HEK293 (cell line): ENCODE results near the gene PDLIM7.

Source experiments
- IKZF3 ChIP-seq: fragments of 450-650 bp; IDR thresholded peaks from 2 replicates; pipeline ENCODE4 v1.5.0; 2018; ENCODE audit warnings: missing biosample characterization, mild to moderate bottlenecking, missing genetic modification characterization, moderate library complexity
- KLF1 ChIP-seq: fragments of 450-650 bp; formaldehyde crosslinking; IDR thresholded peaks from 2 replicates; pipeline ENCODE4 v1.5.1; 2016; ENCODE audit warnings: missing biosample characterization, missing genetic modification characterization
- RBAK ChIP-seq: fragments of 450-650 bp; formaldehyde crosslinking; IDR thresholded peaks from 2 replicates; pipeline ENCODE4 v1.5.1; 2016; ENCODE audit warnings: missing biosample characterization, missing genetic modification characterization
- SP3 ChIP-seq: fragments of 450-650 bp; formaldehyde crosslinking; IDR thresholded peaks from 2 replicates; pipeline ENCODE4 v1.5.1; 2016; ENCODE audit warnings: missing biosample characterization, missing genetic modification characterization
- TCF7L2 ChIP-seq: IDR thresholded peaks from 2 replicates; pipeline ENCODE4 v1.6.1; 2011; ENCODE audit warnings: low read depth, mild to moderate bottlenecking, inconsistent platforms, low read length, moderate library complexity, borderline replicate concordance
- YY1 ChIP-seq: fragments of 450-650 bp; formaldehyde crosslinking; IDR thresholded peaks from 2 replicates; pipeline ENCODE4 v1.5.1; 2018; ENCODE audit warnings: missing biosample characterization, missing genetic modification characterization
- ZBTB1 ChIP-seq: fragments of 450-650 bp; formaldehyde crosslinking; IDR thresholded peaks from 2 replicates; pipeline ENCODE4 v1.5.1; 2016; ENCODE audit warnings: missing biosample characterization, missing genetic modification characterization
- ZBTB17 ChIP-seq: fragments of 450-650 bp; formaldehyde crosslinking; IDR thresholded peaks from 2 replicates; pipeline ENCODE4 v1.5.1; 2016; ENCODE audit warnings: missing biosample characterization, missing genetic modification characterization
- ZBTB21 ChIP-seq: fragments of 450-650 bp; formaldehyde crosslinking; IDR thresholded peaks from 2 replicates; pipeline ENCODE4 v1.5.1; 2017; ENCODE audit warnings: missing biosample characterization, missing genetic modification characterization
- ZNF112 ChIP-seq: fragments of 450-650 bp; formaldehyde crosslinking; IDR thresholded peaks from 2 replicates; pipeline ENCODE4 v1.5.0; 2017; ENCODE audit warnings: missing biosample characterization, missing genetic modification characterization
- ZNF133 ChIP-seq: fragments of 450-650 bp; formaldehyde crosslinking; IDR thresholded peaks from 2 replicates; pipeline ENCODE4 v1.5.1; 2016; ENCODE audit warnings: missing biosample characterization, missing genetic modification characterization
- ZNF146 ChIP-seq: fragments of 450-650 bp; formaldehyde crosslinking; IDR thresholded peaks from 2 replicates; pipeline ENCODE4 v1.5.1; 2016; ENCODE audit warnings: missing biosample characterization, missing genetic modification characterization
- ZNF155 ChIP-seq: fragments of 450-650 bp; formaldehyde crosslinking; IDR thresholded peaks from 2 replicates; pipeline ENCODE4 v1.5.1; 2016; ENCODE audit warnings: missing biosample characterization, missing genetic modification characterization
- ZNF174 ChIP-seq: fragments of 450-650 bp; formaldehyde crosslinking; IDR thresholded peaks from 2 replicates; pipeline ENCODE4 v1.5.0; 2017; ENCODE audit warnings: missing biosample characterization, mild to moderate bottlenecking, missing genetic modification characterization
- ZNF2 ChIP-seq: fragments of 450-650 bp; formaldehyde crosslinking; IDR thresholded peaks from 2 replicates; pipeline ENCODE4 v1.5.1; 2016; ENCODE audit warnings: missing biosample characterization, missing genetic modification characterization
- ZNF266 ChIP-seq: fragments of 450-650 bp; formaldehyde crosslinking; IDR thresholded peaks from 2 replicates; pipeline ENCODE4 v1.5.1; 2016; ENCODE audit warnings: missing biosample characterization, missing genetic modification characterization, low read depth
- ZNF302 ChIP-seq: fragments of 450-650 bp; formaldehyde crosslinking; IDR thresholded peaks from 2 replicates; pipeline ENCODE4 v1.5.1; 2016; ENCODE audit warnings: missing biosample characterization, missing genetic modification characterization, low read depth
- ZNF341 ChIP-seq: fragments of 450-650 bp; formaldehyde crosslinking; IDR thresholded peaks from 2 replicates; pipeline ENCODE4; 2016; ENCODE audit warnings: low read depth, missing biosample characterization, missing genetic modification characterization
- ZNF354C ChIP-seq: fragments of 450-650 bp; formaldehyde crosslinking; IDR thresholded peaks from 2 replicates; pipeline ENCODE4 v1.5.1; 2016; ENCODE audit warnings: missing biosample characterization, missing genetic modification characterization, low read depth, borderline replicate concordance
- ZNF585B ChIP-seq: fragments of 450-650 bp; formaldehyde crosslinking; IDR thresholded peaks from 2 replicates; pipeline ENCODE4 v1.5.1; 2016; ENCODE audit warnings: missing biosample characterization, missing genetic modification characterization
- ZNF600 ChIP-seq: fragments of 450-650 bp; formaldehyde crosslinking; IDR thresholded peaks from 2 replicates; pipeline ENCODE4 v1.5.1; 2016; ENCODE audit warnings: missing biosample characterization, missing genetic modification characterization
- ZNF610 ChIP-seq: fragments of 450-650 bp; formaldehyde crosslinking; IDR thresholded peaks from 2 replicates; pipeline ENCODE4 v1.5.1; 2016; ENCODE audit warnings: missing biosample characterization, missing genetic modification characterization, borderline replicate concordance
- ZNF654 ChIP-seq: fragments of 450-650 bp; formaldehyde crosslinking; IDR thresholded peaks from 2 replicates; pipeline ENCODE4 v1.5.1; 2016; ENCODE audit warnings: low read depth, missing biosample characterization, missing genetic modification characterization
- ZNF777 ChIP-seq: fragments of 450-650 bp; formaldehyde crosslinking; IDR thresholded peaks from 2 replicates; pipeline ENCODE4 v1.5.1; 2017; ENCODE audit warnings: missing biosample characterization, missing genetic modification characterization, borderline replicate concordance
- TF ChIP-seq, protein P1 (sequence below): fragments of 450-650 bp; formaldehyde crosslinking; IDR thresholded peaks from 2 replicates; pipeline ENCODE4 v1.5.1; 2016; ENCODE audit warnings: missing biosample characterization, missing genetic modification characterization
- TF ChIP-seq, protein P2 (sequence below): IDR thresholded peaks from 2 replicates; pipeline ENCODE4 v1.6.1; 2011; ENCODE audit warnings: mild to moderate bottlenecking, low read depth, low read length, borderline replicate concordance
- TF ChIP-seq, protein P3 (sequence below): fragments of 450-650 bp; formaldehyde crosslinking; IDR thresholded peaks from 2 replicates; pipeline ENCODE4 v1.5.1; 2016; ENCODE audit warnings: missing biosample characterization, missing genetic modification characterization, borderline replicate concordance
- TF ChIP-seq, protein P4 (sequence below): fragments of 450-650 bp; formaldehyde crosslinking; IDR thresholded peaks from 2 replicates; pipeline ENCODE4 v1.5.1; 2016; ENCODE audit warnings: missing biosample characterization, missing genetic modification characterization
- TF ChIP-seq, protein P5 (sequence below): fragments of 450-650 bp; formaldehyde crosslinking; conservative IDR thresholded peaks from 2 replicates; pipeline ENCODE4 v1.5.1; 2016; ENCODE audit warnings: low read depth, missing biosample characterization, missing genetic modification characterization

PDLIM7 gene

DNA sequence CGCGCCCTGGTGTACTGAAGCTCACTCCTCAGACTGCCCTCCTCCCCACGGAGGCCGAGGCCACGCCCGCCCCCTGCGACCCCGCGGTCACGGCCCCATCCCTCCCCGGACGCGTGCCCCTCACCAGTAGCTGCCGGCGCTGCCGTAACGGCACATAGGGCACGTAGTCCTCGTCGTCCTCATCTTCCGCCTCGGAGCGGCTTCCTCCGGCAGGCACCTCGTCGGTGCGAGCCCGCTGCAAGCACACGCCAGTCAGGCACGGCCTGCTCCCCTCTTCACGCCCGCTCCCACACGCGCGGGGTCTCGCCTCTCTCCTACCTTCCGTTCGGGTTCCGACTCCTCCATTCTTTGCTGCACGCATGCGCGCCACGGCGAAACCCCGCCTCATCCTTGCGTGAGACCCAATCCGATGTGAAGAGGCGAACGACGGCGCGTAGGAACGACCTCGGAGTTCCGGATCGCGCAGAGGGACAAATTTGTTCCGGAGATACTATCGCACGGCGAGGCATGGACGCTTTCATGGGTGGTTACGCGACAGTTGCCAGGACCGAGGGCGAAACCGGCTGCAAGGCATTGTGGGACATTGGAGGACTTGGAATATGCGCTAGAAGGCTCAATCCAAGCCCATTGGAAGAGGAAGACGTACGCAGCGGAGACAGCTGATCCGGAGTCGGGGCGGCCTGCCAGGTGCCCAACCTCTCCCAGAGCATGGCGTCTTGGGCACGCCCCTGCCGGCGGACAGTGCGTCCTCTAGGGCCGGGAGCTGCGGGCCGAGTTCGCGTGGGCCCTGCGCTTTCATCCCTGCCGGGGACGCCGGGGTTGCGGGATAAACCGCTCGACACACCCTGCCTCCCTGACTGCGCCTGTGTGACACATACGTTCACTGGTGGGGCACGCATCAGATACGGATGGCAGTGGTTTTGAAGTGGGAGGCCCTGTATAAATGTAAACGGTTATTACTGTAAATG is 19.5 kb upstream of the PDLIM7 start, which contains the start of gene DDX41 (continued):
- TF ChIP-seq, protein P1, sequence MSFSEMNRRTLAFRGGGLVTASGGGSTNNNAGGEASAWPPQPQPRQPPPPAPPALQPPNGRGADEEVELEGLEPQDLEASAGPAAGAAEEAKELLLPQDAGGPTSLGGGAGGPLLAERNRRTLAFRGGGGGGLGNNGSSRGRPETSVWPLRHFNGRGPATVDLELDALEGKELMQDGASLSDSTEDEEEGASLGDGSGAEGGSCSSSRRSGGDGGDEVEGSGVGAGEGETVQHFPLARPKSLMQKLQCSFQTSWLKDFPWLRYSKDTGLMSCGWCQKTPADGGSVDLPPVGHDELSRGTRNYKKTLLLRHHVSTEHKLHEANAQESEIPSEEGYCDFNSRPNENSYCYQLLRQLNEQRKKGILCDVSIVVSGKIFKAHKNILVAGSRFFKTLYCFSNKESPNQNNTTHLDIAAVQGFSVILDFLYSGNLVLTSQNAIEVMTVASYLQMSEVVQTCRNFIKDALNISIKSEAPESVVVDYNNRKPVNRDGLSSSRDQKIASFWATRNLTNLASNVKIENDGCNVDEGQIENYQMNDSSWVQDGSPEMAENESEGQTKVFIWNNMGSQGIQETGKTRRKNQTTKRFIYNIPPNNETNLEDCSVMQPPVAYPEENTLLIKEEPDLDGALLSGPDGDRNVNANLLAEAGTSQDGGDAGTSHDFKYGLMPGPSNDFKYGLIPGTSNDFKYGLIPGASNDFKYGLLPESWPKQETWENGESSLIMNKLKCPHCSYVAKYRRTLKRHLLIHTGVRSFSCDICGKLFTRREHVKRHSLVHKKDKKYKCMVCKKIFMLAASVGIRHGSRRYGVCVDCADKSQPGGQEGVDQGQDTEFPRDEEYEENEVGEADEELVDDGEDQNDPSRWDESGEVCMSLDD: peak; percentile 49; the same call in 1 of the 2 replicates
- TF ChIP-seq ZNF341 (tag by site-specific recombination) (peak; percentile 82), RBAK (tag by site-specific recombination) (no peak), ZNF302 (no peak), YY1 (tag by site-specific recombination) (peak; percentile 85; the same call in 1 of the 2 replicates), ZNF174 (no peak), IKZF3 (tag by site-specific recombination) (peak; percentile 97), ZNF133 (no peak), ZNF155 (tag by site-specific recombination) (no peak), ZBTB1 (tag by site-specific recombination) (no peak), ZNF600 (peak; percentile 100), ZNF2 (tag by site-specific recombination) (peak; percentile 82), ZBTB21 (no peak; the same call in 1 of the 2 replicates), ZNF654 (no peak), ZNF354C (tag by site-specific recombination) (no peak), ZNF777 (tag by site-specific recombination) (peak; percentile 84; the same call in 1 of the 2 replicates), ZNF112 (tag by site-specific recombination) (no peak), SP3 (peak; percentile 89), TCF7L2 (no peak), KLF1 (tag by site-specific recombination) (peak; percentile 85), ZNF146 (tag by site-specific recombination) (no peak), ZNF585B (no peak), ZNF610 (tag by site-specific recombination) (peak; percentile 26; the same call in 1 of the 2 replicates), ZBTB17 (tag by site-specific recombination) (peak; percentile 100), ZNF266 (no peak)
- TF ChIP-seq, protein P2, sequence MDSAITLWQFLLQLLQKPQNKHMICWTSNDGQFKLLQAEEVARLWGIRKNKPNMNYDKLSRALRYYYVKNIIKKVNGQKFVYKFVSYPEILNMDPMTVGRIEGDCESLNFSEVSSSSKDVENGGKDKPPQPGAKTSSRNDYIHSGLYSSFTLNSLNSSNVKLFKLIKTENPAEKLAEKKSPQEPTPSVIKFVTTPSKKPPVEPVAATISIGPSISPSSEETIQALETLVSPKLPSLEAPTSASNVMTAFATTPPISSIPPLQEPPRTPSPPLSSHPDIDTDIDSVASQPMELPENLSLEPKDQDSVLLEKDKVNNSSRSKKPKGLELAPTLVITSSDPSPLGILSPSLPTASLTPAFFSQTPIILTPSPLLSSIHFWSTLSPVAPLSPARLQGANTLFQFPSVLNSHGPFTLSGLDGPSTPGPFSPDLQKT: no peak
- TF ChIP-seq, protein P3, sequence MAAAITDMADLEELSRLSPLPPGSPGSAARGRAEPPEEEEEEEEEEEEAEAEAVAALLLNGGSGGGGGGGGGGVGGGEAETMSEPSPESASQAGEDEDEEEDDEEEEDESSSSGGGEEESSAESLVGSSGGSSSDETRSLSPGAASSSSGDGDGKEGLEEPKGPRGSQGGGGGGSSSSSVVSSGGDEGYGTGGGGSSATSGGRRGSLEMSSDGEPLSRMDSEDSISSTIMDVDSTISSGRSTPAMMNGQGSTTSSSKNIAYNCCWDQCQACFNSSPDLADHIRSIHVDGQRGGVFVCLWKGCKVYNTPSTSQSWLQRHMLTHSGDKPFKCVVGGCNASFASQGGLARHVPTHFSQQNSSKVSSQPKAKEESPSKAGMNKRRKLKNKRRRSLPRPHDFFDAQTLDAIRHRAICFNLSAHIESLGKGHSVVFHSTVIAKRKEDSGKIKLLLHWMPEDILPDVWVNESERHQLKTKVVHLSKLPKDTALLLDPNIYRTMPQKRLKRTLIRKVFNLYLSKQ (tag by site-specific recombination): no peak
- TF ChIP-seq, protein P4, sequence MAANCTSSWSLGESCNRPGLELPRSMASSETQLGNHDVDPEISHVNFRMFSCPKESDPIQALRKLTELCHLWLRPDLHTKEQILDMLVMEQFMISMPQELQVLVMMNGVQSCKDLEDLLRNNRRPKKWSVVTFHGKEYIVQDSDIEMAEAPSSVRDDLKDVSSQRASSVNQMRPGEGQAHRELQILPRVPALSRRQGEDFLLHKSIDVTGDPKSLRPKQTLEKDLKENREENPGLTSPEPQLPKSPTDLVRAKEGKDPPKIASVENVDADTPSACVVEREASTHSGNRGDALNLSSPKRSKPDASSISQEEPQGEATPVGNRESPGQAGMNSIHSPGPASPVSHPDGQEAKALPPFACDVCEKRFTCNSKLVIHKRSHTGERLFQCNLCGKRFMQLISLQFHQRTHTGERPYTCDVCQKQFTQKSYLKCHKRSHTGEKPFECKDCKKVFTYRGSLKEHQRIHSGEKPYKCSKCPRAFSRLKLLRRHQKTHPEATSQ (tag by site-specific recombination): no peak; the same call in none of the 2 replicates
- TF ChIP-seq, protein P5, sequence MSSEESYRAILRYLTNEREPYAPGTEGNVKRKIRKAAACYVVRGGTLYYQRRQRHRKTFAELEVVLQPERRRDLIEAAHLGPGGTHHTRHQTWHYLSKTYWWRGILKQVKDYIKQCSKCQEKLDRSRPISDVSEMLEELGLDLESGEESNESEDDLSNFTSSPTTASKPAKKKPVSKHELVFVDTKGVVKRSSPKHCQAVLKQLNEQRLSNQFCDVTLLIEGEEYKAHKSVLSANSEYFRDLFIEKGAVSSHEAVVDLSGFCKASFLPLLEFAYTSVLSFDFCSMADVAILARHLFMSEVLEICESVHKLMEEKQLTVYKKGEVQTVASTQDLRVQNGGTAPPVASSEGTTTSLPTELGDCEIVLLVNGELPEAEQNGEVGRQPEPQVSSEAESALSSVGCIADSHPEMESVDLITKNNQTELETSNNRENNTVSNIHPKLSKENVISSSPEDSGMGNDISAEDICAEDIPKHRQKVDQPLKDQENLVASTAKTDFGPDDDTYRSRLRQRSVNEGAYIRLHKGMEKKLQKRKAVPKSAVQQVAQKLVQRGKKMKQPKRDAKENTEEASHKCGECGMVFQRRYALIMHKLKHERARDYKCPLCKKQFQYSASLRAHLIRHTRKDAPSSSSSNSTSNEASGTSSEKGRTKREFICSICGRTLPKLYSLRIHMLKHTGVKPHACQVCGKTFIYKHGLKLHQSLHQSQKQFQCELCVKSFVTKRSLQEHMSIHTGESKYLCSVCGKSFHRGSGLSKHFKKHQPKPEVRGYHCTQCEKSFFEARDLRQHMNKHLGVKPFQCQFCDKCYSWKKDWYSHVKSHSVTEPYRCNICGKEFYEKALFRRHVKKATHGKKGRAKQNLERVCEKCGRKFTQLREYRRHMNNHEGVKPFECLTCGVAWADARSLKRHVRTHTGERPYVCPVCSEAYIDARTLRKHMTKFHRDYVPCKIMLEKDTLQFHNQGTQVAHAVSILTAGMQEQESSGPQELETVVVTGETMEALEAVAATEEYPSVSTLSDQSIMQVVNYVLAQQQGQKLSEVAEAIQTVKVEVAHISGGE (tag by site-specific recombination): peak; percentile 82
